ENCODE data around the gene CTSZ. TPM values are rescaled to one million over a fixed set of nuclear protein-coding genes. Genes with fewer than 3 reads are reported as not detected.

The CTSZ gene
- total and polyA plus RNA-seq, 2 experiments from 2014 or later: 0.58 to 41.4 TPM

GRCh38 chr20:59024111-59024530, 17.1 kb upstream of the CTSZ start (continued):
- TF ChIP-seq CTCF (conservative IDR thresholded peaks at IDR 0.05; ENCODE audit: low read depth in 2 of 2): no peak
- TF ChIP-seq ETS1 (IDR thresholded peaks at IDR 0.05): no peak
- TF ChIP-seq STAT1 (IDR thresholded peaks at IDR 0.05; ENCODE audit: unreplicated experiment): no peak
- TF ChIP-seq POLR2AphosphoS5 (IDR thresholded peaks at IDR 0.05; ENCODE audit: low read depth): no peak
- TF ChIP-seq ZNF114 (CRISPR knock-in tag; IDR thresholded peaks at IDR 0.05): no peak
- no peak for TF ChIP-seq REST (IDR thresholded peaks at IDR 0.05; ENCODE audit: unreplicated experiment)
- TF ChIP-seq ZNF331 (CRISPR knock-in tag; IDR thresholded peaks at IDR 0.05; ENCODE audit: low read depth): no peak
- TF ChIP-seq CREB1 (CRISPR knock-in tag; IDR thresholded peaks at IDR 0.05; ENCODE audit: low read depth): no peak
- no peak for TF ChIP-seq EZH2phosphoT487 (IDR thresholded peaks at IDR 0.05; ENCODE audit: unreplicated experiment)
- no peak for TF ChIP-seq JUNB (IDR thresholded peaks at IDR 0.05; ENCODE audit: unreplicated experiment)

- Histone ChIP-seq H3K36me3 (ENCODE audit: insufficient read depth) (peaks cover 23% of the 10 kb centered on the region; the same call in 1 of the 2 replicates), H4K20me1 (replicated peaks; ENCODE audit: insufficient read depth) (peaks cover 17% of the 10 kb centered on the region), H2AFZ (no peak overlapping the region), H3K4me2 (no peak overlapping the region), H3F3A (replicated peaks; ENCODE audit: low read depth) (0 out of 2 replicates have a peak, but pooled peaks cover 2% of the 10 kb centered on the region), H3K79me2 (replicated peaks; ENCODE audit: insufficient read depth) (peaks cover 21% of the 10 kb centered on the region), H3K9me2 (ENCODE audit: insufficient read depth) (no peaks in the 10 kb centered on the region), H3K4me3 (no peak overlapping the region), H3K4me1 (ENCODE audit: insufficient read depth) (peaks cover 13% of the 10 kb centered on the region), H3K27ac (ENCODE audit: low read depth) (no peak overlapping the region), H3K27me3 (ENCODE audit: insufficient read depth) (no peaks in the 10 kb centered on the region)
- H3K27me3 Mint-ChIP-seq (ENCODE audit: insufficient read depth, low read depth, poor library complexity): peaks cover 18% of the 10 kb centered on the region
- no peak overlapping the region for H3K4me3 Mint-ChIP-seq
- H3K36me3 Mint-ChIP-seq (ENCODE audit: low read depth): peaks cover 52% of the 10 kb centered on the region
- no peak for ATAC-seq
- H3K4me1 Mint-ChIP-seq: peaks cover 28% of the 10 kb centered on the region
- no peak for DNase-seq (ENCODE audit: low spot score)
- no peak overlapping the region for H3K27ac Mint-ChIP-seq
- no peaks in the 10 kb centered on the region for H3K9me3 Mint-ChIP-seq
- TF ChIP-seq ZNF331 (CRISPR knock-in tag; IDR thresholded peaks at IDR 0.05; ENCODE audit: low read depth): no peak
- no peak for TF ChIP-seq NANOG (IDR thresholded peaks at IDR 0.05; ENCODE audit: borderline replicate concordance)
- no peak for TF ChIP-seq ETS1 (IDR thresholded peaks at IDR 0.05)
- TF ChIP-seq CTCF (conservative IDR thresholded peaks at IDR 0.05; ENCODE audit: low read depth in 2 of 2): no peak
- TF ChIP-seq JUNB (IDR thresholded peaks at IDR 0.05; ENCODE audit: unreplicated experiment): no peak
- TF ChIP-seq ZNF114 (CRISPR knock-in tag; IDR thresholded peaks at IDR 0.05): no peak
Observed at GRCh38 chr20:59023616-59024015, 16.6 kb upstream of the CTSZ start.
